RWPE2 (cell line): ENCODE measurements around the gene TIGAR.

Experiments used
- ATAC-seq: fragments of 200-7000 bp; cut with Tn5 transposase; 3 replicates; pipeline ENCODE4 v1.9.1; 2021; ENCODE audit warnings: low read depth
- DNase-seq: peaks from one replicate; pipeline ENCODE4 v3.0.0-alpha.2; 2020; ENCODE audit warnings: low spot score
- H3K27ac ChIP-seq: fragments of 450-650 bp; 2 replicates; pipeline ENCODE4 v1.5.1; 2017; ENCODE audit warnings: mild to moderate bottlenecking; ENCODE audit not compliant: poor library complexity, severe bottlenecking
- H3K27me3 ChIP-seq: fragments of 250-450 bp; sonication (Bioruptor Pico); 2 replicates; pipeline ENCODE4 v1.5.1; 2021; ENCODE audit warnings: mild to moderate bottlenecking, moderate library complexity; ENCODE audit not compliant: insufficient read depth, poor library complexity, severe bottlenecking
- H3K36me3 ChIP-seq: fragments of 250-450 bp; sonication (Bioruptor Pico); 2 replicates; pipeline ENCODE4 v1.5.1; 2020; ENCODE audit warnings: low read depth, mild to moderate bottlenecking, moderate library complexity
- H3K4me1 ChIP-seq: fragments of 250-450 bp; sonication (Bioruptor Pico); 2 replicates; pipeline ENCODE4 v1.5.1; 2021; ENCODE audit warnings: mild to moderate bottlenecking, moderate library complexity; ENCODE audit not compliant: insufficient read depth, poor library complexity, severe bottlenecking
- H3K4me3 ChIP-seq: fragments of 250-450 bp; sonication (Bioruptor Pico); 2 replicates; pipeline ENCODE4 v1.5.1; 2021; ENCODE audit warnings: mild to moderate bottlenecking, moderate library complexity; ENCODE audit not compliant: severe bottlenecking
- H3K9me3 ChIP-seq: fragments of 250-450 bp; sonication (Bioruptor Pico); 2 replicates; pipeline ENCODE4 v1.5.1; 2021; ENCODE audit warnings: mild to moderate bottlenecking, moderate library complexity; ENCODE audit not compliant: severe bottlenecking
- CTCF ChIP-seq: fragments of 450-650 bp; IDR thresholded peaks from one replicate; pipeline ENCODE4 v1.5.1; 2017; ENCODE audit warnings: mild to moderate bottlenecking, moderate library complexity; ENCODE audit not compliant: poor library complexity, severe bottlenecking

TIGAR gene

GRCh38 chr12:4355156-4356040 lies 34.4 kb downstream of the TIGAR start:
- Histone ChIP-seq H3K4me1 (no peaks in the 10 kb centered on the region), H3K9me3 (no peaks in the 10 kb centered on the region), H3K27me3 (no peaks in the 10 kb centered on the region), H3K36me3 (peaks cover 40% of the 10 kb centered on the region), H3K4me3 (no peak overlapping the region), H3K27ac (no peak overlapping the region)
- DNase-seq (no peak), ATAC-seq (no peak)
- no peak for TF ChIP-seq CTCF

GRCh38 chr12:4356041-4356327 lies 35.0 kb downstream of the TIGAR start:
- DNase-seq (no peak), ATAC-seq (no peak)
- peak; percentile 40 for TF ChIP-seq CTCF
- Histone ChIP-seq H3K9me3 (no peaks in the 10 kb centered on the region), H3K4me1 (no peaks in the 10 kb centered on the region), H3K27ac (no peak overlapping the region), H3K27me3 (no peaks in the 10 kb centered on the region), H3K36me3 (peaks cover 35% of the 10 kb centered on the region), H3K4me3 (no peak overlapping the region)

- ATAC-seq (no peak), DNase-seq (no peak)
- Histone ChIP-seq H3K27me3 (peaks cover 20% of the 10 kb centered on the region), H3K36me3 (no peaks in the 10 kb centered on the region), H3K4me1 (no peaks in the 10 kb centered on the region), H3K9me3 (no peaks in the 10 kb centered on the region), H3K27ac (no peak overlapping the region), H3K4me3 (no peak overlapping the region)
- TF ChIP-seq CTCF = no peak
Observed at GRCh38 chr12:4366090-4366489, 45.1 kb downstream of the TIGAR start.

GRCh38 chr12:4369548-4369947 lies 48.5 kb downstream of the TIGAR start:
- Histone ChIP-seq H3K9me3 (no peaks in the 10 kb centered on the region), H3K27ac (no peak overlapping the region), H3K4me1 (no peaks in the 10 kb centered on the region), H3K27me3 (peaks cover 11% of the 10 kb centered on the region), H3K4me3 (no peak overlapping the region), H3K36me3 (no peaks in the 10 kb centered on the region)
- no peak for TF ChIP-seq CTCF
- DNase-seq = no peak
- no peak for ATAC-seq

- Histone ChIP-seq H3K9me3 (no peaks in the 10 kb centered on the region), H3K27ac (no peak overlapping the region), H3K36me3 (no peaks in the 10 kb centered on the region), H3K27me3 (peaks cover 11% of the 10 kb centered on the region), H3K4me3 (no peak overlapping the region), H3K4me1 (no peaks in the 10 kb centered on the region)
- no peak for DNase-seq
- no peak for TF ChIP-seq CTCF
- no peak for ATAC-seq
Observed at GRCh38 chr12:4370265-4370664, 49.3 kb downstream of the TIGAR start.
